A673 (cell line): ENCODE measurements around the gene ITSN1.

Experiments used
- EZH2 ChIP-seq: fragments of 200-600 bp; sonication (generic); IDR thresholded peaks from 2 replicates; pipeline ENCODE4 v1.6.1; 2017; ENCODE audit warnings: borderline replicate concordance, low read depth, mild to moderate bottlenecking, mixed read lengths, antibody characterized with exemption, low read length; ENCODE audit not compliant: poor library complexity, severe bottlenecking
- TF ChIP-seq, protein P1 (sequence below): fragments of 300-800, 200-600 bp; sonication (generic); conservative IDR thresholded peaks from 2 replicates; pipeline ENCODE4 v1.5.1; 2017; ENCODE audit warnings: low read depth, mild to moderate bottlenecking, antibody characterized with exemption, low read length, moderate library complexity, mixed read lengths

DNA sequence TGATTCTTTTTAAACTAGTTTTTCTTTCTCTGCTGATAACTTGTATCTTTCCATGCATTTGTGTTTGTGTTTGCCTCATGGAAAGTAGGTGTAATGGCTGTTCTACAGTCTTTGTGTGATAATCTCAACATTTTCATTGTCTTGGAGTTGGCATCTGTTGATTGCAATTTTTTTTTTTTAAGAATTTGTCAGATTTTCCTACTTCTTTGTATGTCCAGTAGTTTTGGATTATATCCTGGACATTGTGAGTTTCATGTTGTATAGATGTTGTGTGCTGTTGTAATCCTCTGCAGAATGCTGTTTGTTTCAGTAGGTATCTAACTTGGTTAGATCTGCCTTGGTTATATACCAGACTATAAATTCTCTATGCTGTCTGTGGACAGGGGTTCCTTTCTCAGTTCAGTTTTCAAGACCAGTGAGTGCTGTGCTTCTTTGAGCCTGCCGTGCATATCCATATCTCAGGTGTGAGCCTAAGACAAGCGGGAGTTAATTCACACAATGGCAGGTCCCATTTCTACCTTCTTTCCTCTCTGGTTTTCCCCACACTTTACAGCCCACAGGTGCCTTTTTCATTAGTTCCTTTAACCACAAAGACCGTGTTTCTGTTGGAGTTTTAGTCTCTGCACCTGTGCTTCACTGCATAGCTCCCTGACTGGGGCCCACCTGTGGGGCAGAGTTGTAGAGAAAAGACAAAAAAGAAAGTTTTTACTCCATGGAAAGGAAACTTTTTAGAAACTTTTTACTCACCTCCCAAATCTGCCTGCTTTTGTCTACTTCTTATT, 69.9 kb downstream of the ITSN1 start:
- TF ChIP-seq, protein P1, sequence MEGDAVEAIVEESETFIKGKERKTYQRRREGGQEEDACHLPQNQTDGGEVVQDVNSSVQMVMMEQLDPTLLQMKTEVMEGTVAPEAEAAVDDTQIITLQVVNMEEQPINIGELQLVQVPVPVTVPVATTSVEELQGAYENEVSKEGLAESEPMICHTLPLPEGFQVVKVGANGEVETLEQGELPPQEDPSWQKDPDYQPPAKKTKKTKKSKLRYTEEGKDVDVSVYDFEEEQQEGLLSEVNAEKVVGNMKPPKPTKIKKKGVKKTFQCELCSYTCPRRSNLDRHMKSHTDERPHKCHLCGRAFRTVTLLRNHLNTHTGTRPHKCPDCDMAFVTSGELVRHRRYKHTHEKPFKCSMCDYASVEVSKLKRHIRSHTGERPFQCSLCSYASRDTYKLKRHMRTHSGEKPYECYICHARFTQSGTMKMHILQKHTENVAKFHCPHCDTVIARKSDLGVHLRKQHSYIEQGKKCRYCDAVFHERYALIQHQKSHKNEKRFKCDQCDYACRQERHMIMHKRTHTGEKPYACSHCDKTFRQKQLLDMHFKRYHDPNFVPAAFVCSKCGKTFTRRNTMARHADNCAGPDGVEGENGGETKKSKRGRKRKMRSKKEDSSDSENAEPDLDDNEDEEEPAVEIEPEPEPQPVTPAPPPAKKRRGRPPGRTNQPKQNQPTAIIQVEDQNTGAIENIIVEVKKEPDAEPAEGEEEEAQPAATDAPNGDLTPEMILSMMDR = no peak
- TF ChIP-seq EZH2 = no peak
